Kidney (tissue), 14 donors: ENCODE measurements around the gene GCSH. TPM values are rescaled to one million over a fixed set of nuclear protein-coding genes. Genes with fewer than 3 reads are reported as not detected.
A peak's percentile ranks its signal among the peaks of the same experiment; 100 is the strongest.

Experiments
- DNase-seq, 5 donors: peaks; one replicate each; pipeline ENCODE4 v3.0.0-alpha.2; 2013 to 2020
- FAIRE-seq: peaks from 2 replicates; lab custom pipeline; 2012; peaks lifted over from hg19 to GRCh38; lab: Jason Lieb, UNC
- H3K27ac ChIP-seq, 2 donors: one replicate each; pipeline ENCODE4 v1.7.0; 2013; ENCODE audit warnings: low read depth in 2 of 2, low read length in 2 of 2, inconsistent platforms in 1 of 2
- H3K27me3 ChIP-seq: one replicate; pipeline ENCODE4 v1.7.1; 2013; ENCODE audit warnings: low read length, inconsistent platforms; ENCODE audit not compliant: control insufficient read depth, insufficient read depth
- H3K36me3 ChIP-seq, 3 donors: one replicate each; pipeline versions ENCODE4 v1.7.0 to v1.7.1; 2013; ENCODE audit warnings: low read length in 3 of 3, control low read depth in 1 of 3, inconsistent platforms in 1 of 3; ENCODE audit not compliant: insufficient read depth in 3 of 3, control insufficient read depth in 2 of 3
- H3K4me1 ChIP-seq, 3 donors: one replicate each; pipeline versions ENCODE4 v1.7.0 to v1.7.1; 2013; ENCODE audit warnings: low read length in 3 of 3, inconsistent platforms in 1 of 3, low read depth in 1 of 3; ENCODE audit not compliant: control insufficient read depth in 2 of 3, insufficient read depth in 2 of 3
- H3K4me3 ChIP-seq, 3 donors: one replicate each; pipeline versions ENCODE4 v1.7.0 to v1.8.1; 2013; ENCODE audit warnings: low read length in 3 of 3, control low read depth in 1 of 3, inconsistent platforms in 1 of 3
- H3K9ac ChIP-seq, 3 donors: one replicate each; pipeline versions ENCODE4 v1.7.0 to v1.7.1; 2013; ENCODE audit warnings: low read length in 3 of 3, control low read depth in 1 of 3, inconsistent platforms in 1 of 3
- H3K9me3 ChIP-seq, 3 donors: one replicate each; pipeline versions ENCODE4 v1.7.0 to v1.7.1; 2013; ENCODE audit warnings: low read length in 3 of 3, control low read depth in 1 of 3, inconsistent platforms in 1 of 3; ENCODE audit not compliant: control insufficient read depth in 2 of 3, insufficient read depth in 1 of 3
- intact Hi-C: fragments of 100-400 bp; cut with DNase I; formaldehyde crosslinking; loops from one replicate; pipeline ENCODE4 v1.11.1; 2022
- polyA plus RNA-seq: library from polyadenylated mRNA; stranded (reverse); fragments of 350-450 nt; fragmentation: Illumina TruSeq; extraction: RNeasy Lipid Tissue Mini Kit (QIAGEN cat#74804); gene quantifications from one replicate; pipeline ENCODE4 v1.2.3, GENCODE V29; 2014; ENCODE audit warnings: low read depth, low replicate concordance; ENCODE audit not compliant: insufficient read depth
- total RNA-seq: library from RNA; stranded (reverse); fragmentation: NEBNext Ultra II Directional; extraction: Animal tissue kit (Norgen Biotek cat#: 25700); gene quantifications from one replicate; pipeline ENCODE4 v1.2.1, GENCODE V29; 2021
- TF ChIP-seq, protein P1 (sequence below): IDR thresholded peaks from 3 replicates; pipeline ENCODE4 v1.5.1; 2012; ENCODE audit warnings: mild to moderate bottlenecking, moderate library complexity, borderline replicate concordance; ENCODE audit not compliant: insufficient read depth; ENCODE audit errors: extremely low read depth
- donor health status: control.
- donor health status: control.
- donor health status: control.
- donor health status: control.
- donor health status: control.
- donor health status: DM: yes; HTN: yes; CAD: no.
- donor health status: Normal renal cell carcinoma (clear cell type).

GCSH gene
- total and polyA plus RNA-seq, 2 donors from 2014 or later = 37.9 to 129 TPM

DNA sequence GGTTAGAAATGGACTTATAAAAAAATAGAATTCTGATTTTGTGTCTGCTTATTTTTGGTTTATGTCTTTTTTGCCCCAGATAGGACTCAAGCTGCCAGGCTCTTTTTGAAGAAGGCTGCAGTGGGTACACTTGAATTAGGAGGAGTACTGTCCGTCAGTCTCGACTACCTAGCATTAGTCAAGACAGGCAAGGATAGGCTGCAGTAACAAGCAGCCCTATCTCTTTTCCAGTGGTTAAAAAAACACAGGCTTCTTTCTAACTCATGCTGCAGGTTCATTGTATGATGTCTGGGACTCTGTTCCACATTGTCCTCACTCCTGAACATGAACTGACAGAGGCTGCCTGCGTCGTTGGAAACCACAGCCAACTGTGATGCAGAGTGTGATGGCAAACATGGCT is 27.1 kb downstream of the GCSH start:
- TF ChIP-seq, protein P1, sequence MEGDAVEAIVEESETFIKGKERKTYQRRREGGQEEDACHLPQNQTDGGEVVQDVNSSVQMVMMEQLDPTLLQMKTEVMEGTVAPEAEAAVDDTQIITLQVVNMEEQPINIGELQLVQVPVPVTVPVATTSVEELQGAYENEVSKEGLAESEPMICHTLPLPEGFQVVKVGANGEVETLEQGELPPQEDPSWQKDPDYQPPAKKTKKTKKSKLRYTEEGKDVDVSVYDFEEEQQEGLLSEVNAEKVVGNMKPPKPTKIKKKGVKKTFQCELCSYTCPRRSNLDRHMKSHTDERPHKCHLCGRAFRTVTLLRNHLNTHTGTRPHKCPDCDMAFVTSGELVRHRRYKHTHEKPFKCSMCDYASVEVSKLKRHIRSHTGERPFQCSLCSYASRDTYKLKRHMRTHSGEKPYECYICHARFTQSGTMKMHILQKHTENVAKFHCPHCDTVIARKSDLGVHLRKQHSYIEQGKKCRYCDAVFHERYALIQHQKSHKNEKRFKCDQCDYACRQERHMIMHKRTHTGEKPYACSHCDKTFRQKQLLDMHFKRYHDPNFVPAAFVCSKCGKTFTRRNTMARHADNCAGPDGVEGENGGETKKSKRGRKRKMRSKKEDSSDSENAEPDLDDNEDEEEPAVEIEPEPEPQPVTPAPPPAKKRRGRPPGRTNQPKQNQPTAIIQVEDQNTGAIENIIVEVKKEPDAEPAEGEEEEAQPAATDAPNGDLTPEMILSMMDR = no peak
- Histone ChIP-seq H3K27ac (no peak overlapping the region), H3K4me1 (no peaks in the 10 kb centered on the region), H3K4me3 (no peak overlapping the region), H3K9me3 (no peaks in the 10 kb centered on the region), H3K9ac (no peak overlapping the region), H3K27me3 (no peaks in the 10 kb centered on the region), H3K36me3 (no peaks in the 10 kb centered on the region)
- no peak for DNase-seq
- no peak for FAIRE-seq
- intact Hi-C loops = no loop called here

DNA sequence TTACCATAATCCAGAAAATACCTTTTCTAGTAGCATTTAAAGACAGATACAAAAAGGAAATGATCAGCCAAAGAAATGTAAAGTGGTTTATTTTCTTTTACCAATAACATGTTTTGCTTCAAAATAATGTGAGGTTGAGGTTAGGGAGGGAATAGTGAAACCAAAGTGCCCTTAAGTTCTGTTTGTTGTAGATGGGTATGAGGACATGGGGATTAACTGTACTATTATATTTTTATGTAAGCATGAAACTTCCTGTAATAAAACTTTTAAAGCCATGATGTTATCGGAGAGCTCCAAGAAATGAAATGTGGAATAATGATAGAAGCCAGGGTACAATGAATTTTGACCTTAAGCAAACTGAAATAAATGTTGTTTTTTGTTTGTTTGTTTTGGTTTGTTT is 29.0 kb downstream of the GCSH start:
- TF ChIP-seq, protein P1 = no peak
- no peak overlapping the region for H3K9ac ChIP-seq
- FAIRE-seq (no peak), DNase-seq (no peak)
- no peak overlapping the region for H3K4me3 ChIP-seq
- H3K9me3 ChIP-seq = no peaks in the 10 kb centered on the region
- intact Hi-C loops = no loop called here
- no peak overlapping the region for H3K27ac ChIP-seq
- H3K4me1 ChIP-seq = no peaks in the 10 kb centered on the region
- H3K36me3 ChIP-seq = no peaks in the 10 kb centered on the region
- H3K27me3 ChIP-seq = no peaks in the 10 kb centered on the region

DNA sequence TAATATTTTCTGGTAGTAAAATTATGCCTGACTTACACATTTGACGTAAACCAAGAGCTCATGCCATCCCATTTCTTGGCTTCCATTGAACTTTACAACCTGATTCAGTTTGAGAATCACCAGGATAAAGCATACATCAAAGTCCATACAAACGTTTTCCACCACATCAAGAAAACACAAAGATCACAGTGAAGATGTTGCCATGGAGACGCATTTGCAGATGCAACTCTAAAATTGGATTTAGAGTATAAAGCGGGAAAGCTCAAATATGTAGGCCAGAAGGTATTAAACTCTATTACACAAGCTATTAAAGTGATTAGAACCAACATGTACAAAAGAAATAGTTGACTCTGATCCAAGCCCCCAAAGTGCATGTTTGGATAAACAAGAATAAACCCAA is 29.5 kb downstream of the GCSH start:
- Histone ChIP-seq H3K27me3 (no peaks in the 10 kb centered on the region), H3K9ac (no peak overlapping the region), H3K9me3 (no peaks in the 10 kb centered on the region), H3K36me3 (no peaks in the 10 kb centered on the region), H3K4me1 (no peaks in the 10 kb centered on the region), H3K27ac (no peak overlapping the region), H3K4me3 (no peak overlapping the region)
- no peak for FAIRE-seq
- intact Hi-C loops = no loop called here
- DNase-seq = peak in 2 of 5 donors; percentile 23 to 29
- TF ChIP-seq, protein P1 = no peak
